ENCODE measurements around the gene ZAP70. TPM values are rescaled to one million over a fixed set of nuclear protein-coding genes. Genes with fewer than 3 reads are reported as not detected.

Gene ZAP70
- total RNA-seq, 2 experiments from 2014 or later = 40.8 to 57.9 TPM

- ChIA-PET POLR2A (interaction anchor here (0.7 kb wide), 1 partner anchor 9 kb away, joined by 3 read pairs; the partner anchor contains the start of gene ACTR1B), CTCF (ENCODE audit: unreplicated experiment) (interaction anchor here (0.6 kb wide), 1 partner anchor 25 kb away, joined by 3 read pairs; no protein-coding TSS in a partner anchor)
- TF ChIP-seq CTCF (conservative IDR thresholded peaks at IDR 0.05; ENCODE audit: low read length) = no peak
- no peak for TF ChIP-seq EZH2phosphoT487 (IDR thresholded peaks at IDR 0.05; ENCODE audit: borderline replicate concordance, low read depth, low read length)
- Histone ChIP-seq H4K20me1 (ENCODE audit: insufficient read depth, low read length) (no peaks in the 10 kb centered on the region), H3K4me2 (ENCODE audit: low read length) (no peak overlapping the region), H3K9me2 (ENCODE audit: insufficient read depth, low read length) (no peaks in the 10 kb centered on the region), H3K27ac (ENCODE audit: low read depth, low read length, poor library complexity, severe bottlenecking) (no peak overlapping the region), H3K4me3 (ENCODE audit: low read depth, low read length, poor library complexity, severe bottlenecking) (no peak overlapping the region), H2AFZ (ENCODE audit: low read length) (no peak overlapping the region), H3K9me3 (ENCODE audit: low read length) (no peaks in the 10 kb centered on the region), H3K79me2 (ENCODE audit: insufficient read depth, low read depth, low read length) (no peaks in the 10 kb centered on the region), H3K36me3 (ENCODE audit: insufficient read depth, low read length) (no peaks in the 10 kb centered on the region), H3K4me1 (ENCODE audit: insufficient read depth, low read length, poor library complexity, severe bottlenecking) (peaks cover 7% of the 10 kb centered on the region)
- no TSS peak for BruUV-seq (replicated peaks)
- intact Hi-C loops (cut with micrococcal nuclease; ENCODE audit: unreplicated experiment) = no loop called here
- DNase-seq (ENCODE audit: low spot score) = no peak
These were observed 40.0 kb upstream of the ZAP70 start for GRCh38 chr2:97673182-97673914.

- Histone ChIP-seq H3K9me3 (ENCODE audit: low read length) (no peaks in the 10 kb centered on the region), H3K4me2 (ENCODE audit: low read length) (no peak overlapping the region), H3K36me3 (ENCODE audit: insufficient read depth, low read length) (no peaks in the 10 kb centered on the region), H3K4me1 (ENCODE audit: insufficient read depth, low read length, poor library complexity, severe bottlenecking) (peaks cover 7% of the 10 kb centered on the region), H3K4me3 (ENCODE audit: low read depth, low read length, poor library complexity, severe bottlenecking) (no peak overlapping the region), H3K9me2 (ENCODE audit: insufficient read depth, low read length) (no peaks in the 10 kb centered on the region), H3K27ac (ENCODE audit: low read depth, low read length, poor library complexity, severe bottlenecking) (no peak overlapping the region), H4K20me1 (ENCODE audit: insufficient read depth, low read length) (no peaks in the 10 kb centered on the region), H3K79me2 (ENCODE audit: insufficient read depth, low read depth, low read length) (no peaks in the 10 kb centered on the region), H2AFZ (ENCODE audit: low read length) (no peak overlapping the region)
- intact Hi-C loops (cut with micrococcal nuclease; ENCODE audit: unreplicated experiment) = no loop called here
- CTCF ChIA-PET (ENCODE audit: unreplicated experiment) = no interaction called here
- no TSS peak for BruUV-seq (replicated peaks)
- no peak for DNase-seq (ENCODE audit: low spot score)
- TF ChIP-seq EZH2phosphoT487 (IDR thresholded peaks at IDR 0.05; ENCODE audit: borderline replicate concordance, low read depth, low read length) = no peak
- no peak for TF ChIP-seq CTCF (conservative IDR thresholded peaks at IDR 0.05; ENCODE audit: low read length)
- POLR2A ChIA-PET = no interaction called here
These were observed 39.5 kb upstream of the ZAP70 start for GRCh38 chr2:97673915-97674283.

GRCh38 chr2:97675430-97676113 lies 37.8 kb upstream of the ZAP70 start:
- H3K4me1 ChIP-seq (ENCODE audit: insufficient read depth, low read length, poor library complexity, severe bottlenecking) = no peaks in the 10 kb centered on the region
- TF ChIP-seq EZH2phosphoT487 (IDR thresholded peaks at IDR 0.05; ENCODE audit: borderline replicate concordance, low read depth, low read length) = no peak
- TF ChIP-seq CTCF (conservative IDR thresholded peaks at IDR 0.05; ENCODE audit: low read length) = no peak
- DNase-seq (ENCODE audit: low spot score) = no peak
- intact Hi-C loops (cut with micrococcal nuclease; ENCODE audit: unreplicated experiment) = no loop called here
- no peaks in the 10 kb centered on the region for H3K9me3 ChIP-seq (ENCODE audit: low read length)
- H3K4me3 ChIP-seq (ENCODE audit: low read depth, low read length, poor library complexity, severe bottlenecking) = no peak overlapping the region
- H3K27ac ChIP-seq (ENCODE audit: low read depth, low read length, poor library complexity, severe bottlenecking) = no peak overlapping the region
- ChIA-PET POLR2A (interaction anchor here (0.9 to 1.2 kb wide), 2 partner anchors 11 to 13 kb away, joined by 3 read pairs; no protein-coding TSS in a partner anchor), CTCF (ENCODE audit: unreplicated experiment) (no interaction called here)
- H3K36me3 ChIP-seq (ENCODE audit: insufficient read depth, low read length) = no peaks in the 10 kb centered on the region
- no peaks in the 10 kb centered on the region for H3K79me2 ChIP-seq (ENCODE audit: insufficient read depth, low read depth, low read length)
- no TSS peak for BruUV-seq (replicated peaks)
- H2AFZ ChIP-seq (ENCODE audit: low read length) = no peak overlapping the region
- H3K4me2 ChIP-seq (ENCODE audit: low read length) = no peak overlapping the region
- no peaks in the 10 kb centered on the region for H3K9me2 ChIP-seq (ENCODE audit: insufficient read depth, low read length)
- no peaks in the 10 kb centered on the region for H4K20me1 ChIP-seq (ENCODE audit: insufficient read depth, low read length)

Data from OCI-LY7 (cell line).